H1 (cell line): ENCODE data around the gene CACNA1C. TPM values are rescaled to one million over a fixed set of nuclear protein-coding genes. Genes with fewer than 3 reads are reported as not detected.

ENCODE experiments used
- CTCF ChIA-PET: fragments of 300-600 bp; sonication (Branson Sonifier 250); formaldehyde crosslinking; loops from one replicate; lab custom pipeline; 2021; ENCODE audit not compliant: partially characterized antibody; lab: Charles Lee
- POLR2A ChIA-PET: fragments of 300-600 bp; sonication (Branson Sonifier 250); formaldehyde crosslinking; loops from one replicate; lab custom pipeline; 2021; ENCODE audit warnings: inconsistent platforms; ENCODE audit not compliant: partially characterized antibody; lab: Charles Lee
- DNase-seq, 2 experiments: peaks; one replicate each; pipeline versions ENCODE4 v3.0.0 to v3.0.0-alpha.2; 2010 to 2022; ENCODE audit warnings: low spot score in 2 of 2, low read depth in 1 of 2, mixed read lengths in 1 of 2
- FAIRE-seq: peaks from 2 replicates; lab custom pipeline; 2011; peaks lifted over from hg19 to GRCh38; lab: Jason Lieb, UNC
- H2AFZ ChIP-seq: 2 replicates; pipeline ENCODE4 v1.8.1; 2012; ENCODE audit warnings: low read length, inconsistent platforms
- H2AK5ac ChIP-seq: 2 replicates; pipeline ENCODE4 v1.6.1; 2013; ENCODE audit warnings: low read depth, low read length
- H2BK120ac ChIP-seq: replicated peaks from 2 replicates; pipeline ENCODE3; 2013; ENCODE audit warnings: low read depth, low read length, inconsistent platforms
- H2BK12ac ChIP-seq: 2 replicates; pipeline ENCODE4 v1.6.1; 2013; ENCODE audit warnings: low read depth, low read length
- H2BK15ac ChIP-seq: 2 replicates; pipeline ENCODE4 v1.6.1; 2013; ENCODE audit warnings: low read length
- H2BK20ac ChIP-seq: 2 replicates; pipeline ENCODE4 v1.6.1; 2013; ENCODE audit warnings: low read length
- H2BK5ac ChIP-seq: 2 replicates; pipeline ENCODE4 v1.6.1; 2013; ENCODE audit warnings: low read depth, low read length
- H3K14ac ChIP-seq: 2 replicates; pipeline ENCODE4 v1.6.1; 2013; ENCODE audit warnings: inconsistent platforms; ENCODE audit not compliant: insufficient read length
- H3K18ac ChIP-seq: 2 replicates; pipeline ENCODE4 v1.6.1; 2013; ENCODE audit warnings: low read length; ENCODE audit errors: extremely low read depth
- H3K23ac ChIP-seq: 2 replicates; pipeline ENCODE4 v1.6.1; 2013; ENCODE audit warnings: inconsistent platforms; ENCODE audit not compliant: insufficient read length
- H3K23me2 ChIP-seq: 2 replicates; pipeline ENCODE4 v1.6.1; 2013; ENCODE audit warnings: low read depth, low read length
- H3K27ac ChIP-seq: 2 replicates; pipeline ENCODE4 v1.6.1; 2011; ENCODE audit warnings: low read depth, low read length, inconsistent platforms
- H3K27me3 ChIP-seq, 4 experiments: replicated peaks in 1 of 4; 1 replicate in 1 of 4; 2 replicates in 3 of 4; pipeline versions ENCODE4 v1.6.1 to v1.8.1; 2011 to 2013; ENCODE audit warnings: low read length in 3 of 4, mild to moderate bottlenecking in 3 of 4, inconsistent platforms in 2 of 4, mixed read lengths in 2 of 4, moderate library complexity in 1 of 4; ENCODE audit not compliant: control insufficient read depth in 3 of 4, insufficient read depth in 3 of 4; ENCODE audit errors: extremely low read depth in 1 of 4
- H3K36me3 ChIP-seq, 4 experiments: 2 replicates each; pipeline versions ENCODE4 v1.6.1 to v1.8.1; 2011 to 2013; ENCODE audit warnings: mild to moderate bottlenecking in 4 of 4, low read length in 3 of 4, moderate library complexity in 2 of 4, control low read depth in 1 of 4, inconsistent platforms in 1 of 4; ENCODE audit not compliant: insufficient read depth in 4 of 4, control insufficient read depth in 2 of 4
- H3K4ac ChIP-seq: replicated peaks from 2 replicates; pipeline ENCODE3; 2013; ENCODE audit warnings: low read length, low read depth, mixed read lengths, inconsistent platforms; ENCODE audit not compliant: insufficient read length
- H3K4me1 ChIP-seq, 4 experiments: replicated peaks in 1 of 4; 1 replicate in 1 of 4; 2 replicates in 3 of 4; pipeline versions ENCODE4 v1.6.1 to v1.8.1; 2011 to 2013; ENCODE audit warnings: low read length in 3 of 4, inconsistent platforms in 2 of 4, mixed read lengths in 1 of 4; ENCODE audit not compliant: insufficient read depth in 4 of 4, control insufficient read depth in 3 of 4
- H3K4me2 ChIP-seq, 2 experiments: 2 replicates each; pipeline versions ENCODE4 v1.6.1 to v1.8.1; 2011 to 2013; ENCODE audit warnings: low read depth in 2 of 2, low read length in 2 of 2, control low read depth in 1 of 2, inconsistent platforms in 1 of 2, mild to moderate bottlenecking in 1 of 2; ENCODE audit not compliant: insufficient read depth in 1 of 2
- H3K4me3 ChIP-seq, 4 experiments: fragments of 200-600, 300-600 bp in 1 of 4; sonication (generic), shearing (Covaris generic), sonication (Bioruptor Twin) in 1 of 4; 2 replicates each; pipeline versions ENCODE4 v1.5.1 to v1.8.1; 2011 to 2016; ENCODE audit warnings: low read length in 4 of 4, low read depth in 3 of 4, control low read depth in 2 of 4, inconsistent platforms in 2 of 4, mild to moderate bottlenecking in 2 of 4, mixed read lengths in 1 of 4, moderate library complexity in 1 of 4; ENCODE audit not compliant: insufficient read depth in 2 of 4; ENCODE audit errors: extremely low read depth in 1 of 4
- H3K56ac ChIP-seq: replicated peaks from 2 replicates; pipeline ENCODE3; 2013; ENCODE audit warnings: low read depth, mild to moderate bottlenecking, mixed read lengths, low read length, inconsistent platforms; ENCODE audit not compliant: insufficient read length
- H3K79me1 ChIP-seq: 2 replicates; pipeline ENCODE4 v1.6.1; 2013; ENCODE audit warnings: low read depth, low read length, control low read depth
- H3K79me2 ChIP-seq, 2 experiments: 2 replicates each; pipeline versions ENCODE4 v1.6.1 to v1.8.1; 2012 to 2013; ENCODE audit warnings: low read length in 2 of 2, mild to moderate bottlenecking in 2 of 2, inconsistent platforms in 1 of 2; ENCODE audit not compliant: insufficient read depth in 2 of 2, control insufficient read depth in 1 of 2
- H3K9ac ChIP-seq, 4 experiments: replicated peaks in 1 of 4; 1 replicate in 1 of 4; 2 replicates in 3 of 4; pipeline versions ENCODE4 v1.6.1 to v1.8.1; 2011 to 2013; ENCODE audit warnings: low read depth in 3 of 4, low read length in 3 of 4, control low read depth in 2 of 4, mild to moderate bottlenecking in 2 of 4, moderate library complexity in 2 of 4, inconsistent platforms in 1 of 4; ENCODE audit errors: extremely low read depth in 1 of 4
- H3K9me3 ChIP-seq, 2 experiments: 2 replicates each; pipeline versions ENCODE4 v1.6.1 to v1.8.1; 2012 to 2013; ENCODE audit warnings: mild to moderate bottlenecking in 2 of 2, moderate library complexity in 2 of 2, control low read depth in 1 of 2, inconsistent platforms in 1 of 2, low read depth in 1 of 2, low read length in 1 of 2, mixed read lengths in 1 of 2; ENCODE audit not compliant: insufficient read depth in 2 of 2
- H4K20me1 ChIP-seq, 2 experiments: replicated peaks in 1 of 2; 2 replicates each; pipeline versions ENCODE3 to v1.8.1; 2011 to 2013; ENCODE audit warnings: inconsistent platforms in 2 of 2, low read length in 2 of 2, mild to moderate bottlenecking in 1 of 2; ENCODE audit not compliant: insufficient read depth in 2 of 2, control insufficient read depth in 1 of 2
- H4K5ac ChIP-seq: 2 replicates; pipeline ENCODE4 v1.6.1; 2013; ENCODE audit warnings: low read length, low read depth, mixed read lengths, inconsistent platforms; ENCODE audit not compliant: insufficient read length
- H4K8ac ChIP-seq: 2 replicates; pipeline ENCODE4 v1.8.0; 2013; ENCODE audit warnings: mild to moderate bottlenecking, moderate library complexity, low read length, inconsistent platforms; ENCODE audit not compliant: insufficient read depth; ENCODE audit errors: extremely low read depth
- H4K91ac ChIP-seq: replicated peaks from 2 replicates; pipeline ENCODE3; 2013; ENCODE audit warnings: low read length, mixed read lengths, inconsistent platforms; ENCODE audit not compliant: insufficient read length
- EGR1 ChIP-seq: IDR thresholded peaks from 2 replicates; pipeline ENCODE4 v1.6.1; 2011; ENCODE audit warnings: low read depth, low read length, borderline replicate concordance
- WGBS, 2 experiments: shearing (Covaris generic) in 1 of 2; methylation state at CpG; one replicate each; pipeline versions ENCODE4 v1.1.6 to v1.1.7; 2013 to 2015; ENCODE audit warnings: low lambda C conversion rate in 2 of 2, mixed read lengths in 2 of 2, inconsistent platforms in 1 of 2, low coverage in 1 of 2, missing lambda C conversion rate in 1 of 2; ENCODE audit not compliant: insufficient replicate concordance in 2 of 2, insufficient coverage in 1 of 2, insufficient read length in 1 of 2; ENCODE audit errors: extremely low coverage in 1 of 2, missing lambda C conversion rate in 1 of 2; 5-methylcytosine and 5-hydroxymethylcytosine counted together
- polyA plus RNA-seq, 7 experiments: library from polyadenylated mRNA; depleted of rRNA in 3 of 7; stranded (reverse) in 5 of 7; unstranded in 2 of 7; fragments of >200 nt in 5 of 7; fragments of 200-250 nt in 2 of 7; gene quantifications; 1 replicate in 5 of 7; 2 replicates in 1 of 7; 4 replicates in 1 of 7; pipeline versions ENCODE4 v1.2.1 to v1.2.3, GENCODE V29; 2011 to 2013; ENCODE audit warnings: missing spikeins in 2 of 7, mixed read lengths in 2 of 7
- total RNA-seq: library from RNA; stranded (reverse); fragmentation: NEBNext Ultra II Directional; extraction: Animal tissue kit (Norgen Biotek cat#: 25700); gene quantifications from 2 replicates; pipeline ENCODE4 v1.2.1, GENCODE V29; 2021

CACNA1C gene
- total and polyA plus RNA-seq, 2 of the 8 experiments (the other 6 are each of a cell fraction or from before 2014, with no cell fraction given), result 1.3 TPM

DNA sequence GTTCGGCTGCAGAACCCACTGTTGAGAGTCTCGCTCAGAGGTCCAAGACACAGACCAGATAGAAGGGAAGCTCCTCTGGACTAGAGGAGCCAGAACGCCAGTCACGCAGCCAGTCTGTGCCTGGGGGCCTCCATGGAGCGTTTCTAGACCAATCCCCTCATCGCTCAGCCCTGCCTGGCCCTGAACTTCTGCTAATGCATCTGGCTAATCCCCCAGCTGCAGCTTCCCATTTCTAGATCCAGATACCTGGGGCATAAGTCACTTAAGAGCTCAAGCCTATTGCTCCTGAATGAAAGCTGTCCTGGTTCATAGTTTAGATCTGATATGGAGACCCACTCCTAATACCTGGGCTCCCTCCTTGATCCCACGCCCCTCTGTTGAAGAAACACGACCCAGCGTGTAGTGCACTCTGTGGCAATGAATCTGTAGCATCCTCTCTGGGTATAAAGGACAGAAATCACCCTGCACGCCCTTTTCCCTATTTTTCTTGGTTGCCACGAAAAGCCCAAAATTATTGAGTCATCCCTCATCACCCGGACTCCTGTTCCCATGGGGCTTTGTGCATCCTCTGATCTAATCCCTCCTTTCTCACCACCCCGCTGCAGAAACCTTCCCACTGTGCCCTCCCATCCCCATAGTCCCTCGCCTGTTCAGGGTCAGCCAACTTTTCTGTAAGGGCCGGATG lies 400.4 kb downstream of the CACNA1C start:
- Histone ChIP-seq H3K9me3 (no peaks in the 10 kb centered on the region), H3K4me1 (peaks cover 0 to 2% (median 0%) of the 10 kb centered on the region in 4 experiments; a peak in 1 of 7 replicates), H3K14ac (no peak overlapping the region), H3K4ac (no peak overlapping the region), H2BK20ac (no peak overlapping the region), H2BK120ac (no peak overlapping the region), H3K36me3 (no peaks in the 10 kb centered on the region), H4K5ac (no peak overlapping the region), H3K4me3 (no peak overlapping the region), H4K91ac (no peak overlapping the region), H2BK15ac (no peak overlapping the region), H2AK5ac (no peak overlapping the region), H3K79me1 (no peaks in the 10 kb centered on the region), H2AFZ (no peak overlapping the region), H4K20me1 (no peaks in the 10 kb centered on the region), H3K4me2 (no peak overlapping the region), H2BK12ac (no peak overlapping the region), H4K8ac (no peak overlapping the region; the same call in 1 of the 2 replicates), H3K79me2 (no peaks in the 10 kb centered on the region), H3K27me3 (no peaks in the 10 kb centered on the region), H3K27ac (no peak overlapping the region), H2BK5ac (no peak overlapping the region), H3K56ac (no peak overlapping the region), H3K9ac (no peak overlapping the region), H3K23ac (no peak overlapping the region), H3K18ac (no peak overlapping the region), H3K23me2 (no peaks in the 10 kb centered on the region)
- ChIA-PET POLR2A (no interaction called here), CTCF (interaction anchor here (0.7 to 1.4 kb wide), 6 partner anchors 8 to 88 kb away, joined by 3 to 5 read pairs (median 3); no protein-coding TSS in a partner anchor)
- WGBS, 2 experiments, result 87% methylated on average over 15 of the region's 15 CpGs; no CpG with 5 or more reads in 1 of the 2 experiments
- FAIRE-seq (no peak), DNase-seq (no peak)
- TF ChIP-seq EGR1, result no peak
